GM13976 (cell line): ENCODE results near the gene STK11IP.

Experiments
- DNase-seq: peaks from one replicate; pipeline ENCODE4 v3.0.0; 2012; ENCODE audit warnings: low spot score
- in situ Hi-C: fragments of 300-500 bp; cut with MboI; formaldehyde crosslinking; loops from one replicate; pipeline ENCODE4 v1.12.0; 2022; ENCODE audit warnings: low sequenced_read_pairs, mixed read lengths, inconsistent platforms; ENCODE audit not compliant: unreplicated experiment
- TF ChIP-seq, protein P1 (sequence below): IDR thresholded peaks from 2 replicates; pipeline ENCODE4 v1.5.1; 2012; ENCODE audit warnings: borderline replicate concordance, mild to moderate bottlenecking; ENCODE audit not compliant: insufficient read depth; ENCODE audit errors: extremely low read depth, missing control alignments, control extremely low read depth

Gene STK11IP

GRCh38 chr2:219565130-219566080 is 32.3 kb upstream of the STK11IP start:
- no peak for DNase-seq
- in situ Hi-C loops = no loop called here
- TF ChIP-seq, protein P1, sequence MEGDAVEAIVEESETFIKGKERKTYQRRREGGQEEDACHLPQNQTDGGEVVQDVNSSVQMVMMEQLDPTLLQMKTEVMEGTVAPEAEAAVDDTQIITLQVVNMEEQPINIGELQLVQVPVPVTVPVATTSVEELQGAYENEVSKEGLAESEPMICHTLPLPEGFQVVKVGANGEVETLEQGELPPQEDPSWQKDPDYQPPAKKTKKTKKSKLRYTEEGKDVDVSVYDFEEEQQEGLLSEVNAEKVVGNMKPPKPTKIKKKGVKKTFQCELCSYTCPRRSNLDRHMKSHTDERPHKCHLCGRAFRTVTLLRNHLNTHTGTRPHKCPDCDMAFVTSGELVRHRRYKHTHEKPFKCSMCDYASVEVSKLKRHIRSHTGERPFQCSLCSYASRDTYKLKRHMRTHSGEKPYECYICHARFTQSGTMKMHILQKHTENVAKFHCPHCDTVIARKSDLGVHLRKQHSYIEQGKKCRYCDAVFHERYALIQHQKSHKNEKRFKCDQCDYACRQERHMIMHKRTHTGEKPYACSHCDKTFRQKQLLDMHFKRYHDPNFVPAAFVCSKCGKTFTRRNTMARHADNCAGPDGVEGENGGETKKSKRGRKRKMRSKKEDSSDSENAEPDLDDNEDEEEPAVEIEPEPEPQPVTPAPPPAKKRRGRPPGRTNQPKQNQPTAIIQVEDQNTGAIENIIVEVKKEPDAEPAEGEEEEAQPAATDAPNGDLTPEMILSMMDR = no peak

GRCh38 chr2:219566640-219567039 is 31.0 kb upstream of the STK11IP start:
- TF ChIP-seq, protein P1 = no peak
- DNase-seq = no peak
- in situ Hi-C loops = no loop called here

DNA sequence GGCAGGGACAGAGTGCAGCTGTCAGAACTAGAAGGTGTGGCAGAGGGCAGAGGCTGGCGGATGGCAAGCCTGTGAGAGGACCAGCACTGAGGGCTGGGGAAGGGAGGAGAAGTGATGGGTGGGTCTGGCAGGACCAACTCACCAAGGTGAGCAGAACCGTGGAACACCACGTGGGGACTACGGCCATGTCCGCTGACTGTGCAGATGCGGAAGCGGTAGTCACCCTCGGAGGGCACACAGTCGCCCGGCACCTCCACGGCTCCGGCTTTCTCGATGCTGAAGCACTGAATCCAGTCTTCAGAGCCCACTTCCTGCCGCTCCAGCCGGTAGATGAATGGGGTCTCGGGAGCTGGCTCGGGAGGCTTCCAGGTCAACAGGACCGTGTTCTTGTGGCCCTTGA is 30.5 kb upstream of the STK11IP start:
- TF ChIP-seq, protein P1 = no peak
- in situ Hi-C loops = no loop called here
- DNase-seq = no peak

DNA sequence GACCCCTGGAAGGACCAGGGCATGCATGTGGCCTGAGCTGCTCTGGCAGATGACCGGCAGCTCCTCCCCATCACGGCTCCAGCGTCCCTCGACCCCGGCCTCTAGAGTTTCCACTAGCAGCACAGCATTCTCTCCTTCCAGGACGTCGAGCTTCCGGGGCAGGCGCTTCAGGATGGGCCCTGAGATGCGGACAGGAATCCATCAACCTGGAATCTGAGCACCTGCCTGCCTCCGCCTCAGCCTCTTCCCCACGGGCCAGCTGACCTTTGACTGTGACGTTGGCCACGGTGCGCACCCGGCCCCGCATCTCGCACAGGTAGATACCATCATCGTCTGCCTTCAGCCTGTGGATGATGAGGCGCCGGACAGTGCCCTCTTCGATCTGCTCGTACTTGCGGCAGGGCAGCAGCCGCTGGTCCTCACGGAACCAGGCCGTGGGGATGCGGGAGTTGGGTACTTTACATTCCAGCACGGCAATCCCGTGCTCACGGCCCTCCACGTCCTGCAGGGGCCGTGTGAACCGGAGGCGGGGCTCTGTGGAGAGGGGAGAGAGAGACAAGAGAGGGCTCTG is 29.8 kb upstream of the STK11IP start:
- TF ChIP-seq, protein P1 = no peak
- no peak for DNase-seq
- in situ Hi-C loops = no loop called here

- in situ Hi-C loops = no loop called here
- DNase-seq = no peak
- TF ChIP-seq, protein P1 = no peak
Observed at GRCh38 chr2:219569041-219569440, 28.6 kb upstream of the STK11IP start.

DNA sequence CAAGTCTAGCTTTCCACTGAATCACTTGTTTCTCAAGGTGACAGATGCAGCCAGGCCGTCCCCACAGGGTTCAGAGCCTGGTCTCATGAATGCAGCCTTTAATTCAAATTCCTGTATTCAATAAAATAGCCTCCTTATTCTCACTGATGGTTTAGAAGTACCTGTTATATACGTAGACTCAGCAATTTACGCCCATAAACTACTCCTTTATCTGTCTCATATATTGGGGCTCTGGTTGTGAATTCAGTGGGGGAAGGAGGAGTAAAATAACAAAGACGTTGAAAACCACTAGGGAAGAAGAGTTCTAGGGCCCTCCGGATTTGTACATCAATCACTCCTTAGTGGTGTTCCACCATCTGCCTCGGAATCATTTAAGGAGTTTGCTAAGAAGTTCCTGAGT is 28.0 kb upstream of the STK11IP start:
- TF ChIP-seq, protein P1 = no peak
- in situ Hi-C loops = no loop called here
- DNase-seq = no peak
